ENCODE results near the gene LATS2.

DNA sequence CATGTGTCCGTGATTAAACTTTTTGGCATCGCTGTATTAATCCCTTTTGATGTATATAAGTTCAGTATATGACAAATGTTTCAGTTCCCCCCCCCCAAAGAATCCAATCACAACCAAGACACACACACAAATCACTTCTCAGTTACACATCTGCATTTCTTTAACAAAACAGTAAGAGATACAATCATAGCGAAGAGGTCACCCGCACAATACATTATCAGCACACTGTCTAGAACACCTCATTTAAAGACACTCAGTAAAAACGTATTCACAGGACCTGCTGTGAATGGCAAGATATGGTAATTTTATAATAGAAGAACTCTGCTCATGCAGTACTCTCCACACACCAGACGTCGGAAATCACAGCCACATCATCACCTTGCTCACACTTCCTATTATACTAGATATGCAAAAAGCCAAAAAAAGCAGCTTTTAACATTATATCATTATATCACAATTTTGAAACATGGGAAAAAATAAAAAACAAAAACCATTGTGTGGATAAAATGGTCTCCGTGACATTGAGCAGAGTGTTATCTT, 87.4 kb downstream of the LATS2 start:
- no peak for TF ChIP-seq POLR2AphosphoS5 (IDR thresholded peaks at IDR 0.05)
- TF ChIP-seq, protein P1, sequence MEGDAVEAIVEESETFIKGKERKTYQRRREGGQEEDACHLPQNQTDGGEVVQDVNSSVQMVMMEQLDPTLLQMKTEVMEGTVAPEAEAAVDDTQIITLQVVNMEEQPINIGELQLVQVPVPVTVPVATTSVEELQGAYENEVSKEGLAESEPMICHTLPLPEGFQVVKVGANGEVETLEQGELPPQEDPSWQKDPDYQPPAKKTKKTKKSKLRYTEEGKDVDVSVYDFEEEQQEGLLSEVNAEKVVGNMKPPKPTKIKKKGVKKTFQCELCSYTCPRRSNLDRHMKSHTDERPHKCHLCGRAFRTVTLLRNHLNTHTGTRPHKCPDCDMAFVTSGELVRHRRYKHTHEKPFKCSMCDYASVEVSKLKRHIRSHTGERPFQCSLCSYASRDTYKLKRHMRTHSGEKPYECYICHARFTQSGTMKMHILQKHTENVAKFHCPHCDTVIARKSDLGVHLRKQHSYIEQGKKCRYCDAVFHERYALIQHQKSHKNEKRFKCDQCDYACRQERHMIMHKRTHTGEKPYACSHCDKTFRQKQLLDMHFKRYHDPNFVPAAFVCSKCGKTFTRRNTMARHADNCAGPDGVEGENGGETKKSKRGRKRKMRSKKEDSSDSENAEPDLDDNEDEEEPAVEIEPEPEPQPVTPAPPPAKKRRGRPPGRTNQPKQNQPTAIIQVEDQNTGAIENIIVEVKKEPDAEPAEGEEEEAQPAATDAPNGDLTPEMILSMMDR (IDR thresholded peaks at IDR 0.05): no peak
- TF ChIP-seq POLR2A (IDR thresholded peaks at IDR 0.05): no peak
